ENCODE data around the gene TOR4A. TPM values are rescaled to one million over a fixed set of nuclear protein-coding genes. Genes with fewer than 3 reads are reported as not detected.

TOR4A gene
- total and polyA plus RNA-seq, 4 experiments from 2014 or later: 0.46 to 2.1 (median 1.4) TPM

- Mint-ChIP-seq H3K4me3 (no peak overlapping the region), H3K9me3 (no peaks in the 10 kb centered on the region), H3K27me3 (peaks cover 0 to 1% of the 10 kb centered on the region in 2 donors), H3K27ac (no peak overlapping the region), H3K36me3 (peaks cover 13 to 18% of the 10 kb centered on the region in 2 donors), H3K4me1 (peaks cover 9 to 33% (median 21%) of the 10 kb centered on the region in 4 donors)
- DNase-seq: no peak
- Histone ChIP-seq H3K36me3 (ENCODE audit: insufficient read depth, low read length) (peaks cover 5% of the 10 kb centered on the region), H3K4me1 (ENCODE audit: insufficient read depth, low read length) (peaks cover 22% of the 10 kb centered on the region), H3K27me3 (ENCODE audit: insufficient read depth, low read length) (no peaks in the 10 kb centered on the region), H3K4me3 (ENCODE audit: low read length in 2 of 2) (no peak overlapping the region), H3K27ac (ENCODE audit: low read depth, low read length) (no peak overlapping the region), H3K9me3 (ENCODE audit: control insufficient read depth in 1 of 2, low read length in 2 of 2) (no peaks in the 10 kb centered on the region)
- ChIA-PET POLR2A (ENCODE audit: partially characterized antibody) (interaction anchor here (0.6 to 2.0 kb wide), 3 partner anchors 33 to 821 kb away, joined by 3 to 7 read pairs (median 3); partner anchors contain the start of gene TUBB4B), CTCF (ENCODE audit: partially characterized antibody) (interaction anchor here (1.0 kb wide), 1 partner anchor 8 kb away, joined by 3 read pairs; no protein-coding TSS in a partner anchor)
- intact Hi-C loops (cut with micrococcal nuclease): no loop called here
These were observed 3.8 kb upstream of the TOR4A start for GRCh38 chr9:137273611-137274320.

DNA sequence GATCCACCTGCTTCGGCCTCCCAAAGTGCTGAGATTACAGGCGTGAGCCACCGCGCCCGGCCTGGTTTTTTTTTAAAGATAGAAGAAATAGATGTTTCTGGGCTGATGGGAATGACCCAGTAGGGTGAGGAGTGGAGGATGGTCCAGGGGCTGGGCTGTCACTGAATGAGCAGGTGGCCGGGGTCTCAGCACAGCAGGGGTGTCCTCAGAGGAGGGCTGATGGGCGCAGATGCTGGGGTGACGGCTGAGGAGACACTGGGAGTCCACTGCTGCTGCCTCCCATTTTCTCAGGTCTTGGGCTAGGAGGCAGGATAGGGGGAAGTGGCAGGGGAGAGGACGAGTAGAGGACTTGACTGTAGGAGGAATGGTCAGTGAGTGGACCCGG lies 2.3 kb upstream of the TOR4A start:
- Mint-ChIP-seq H3K4me1 (peaks cover 8 to 25% (median 17%) of the 10 kb centered on the region in 4 donors), H3K36me3 (peaks cover 5 to 7% of the 10 kb centered on the region in 2 donors), H3K9me3 (no peaks in the 10 kb centered on the region), H3K27ac (peak overlapping the region in 1 of 7 donors; percentile 27), H3K4me3 (peak overlapping the region in 1 of 8 donors; percentile 43), H3K27me3 (peaks cover 0 to 1% of the 10 kb centered on the region in 2 donors)
- Histone ChIP-seq H3K36me3 (ENCODE audit: insufficient read depth, low read length) (no peaks in the 10 kb centered on the region), H3K27ac (ENCODE audit: low read depth, low read length) (no peak overlapping the region), H3K27me3 (ENCODE audit: insufficient read depth, low read length) (no peaks in the 10 kb centered on the region), H3K4me1 (ENCODE audit: insufficient read depth, low read length) (peaks cover 22% of the 10 kb centered on the region), H3K9me3 (ENCODE audit: control insufficient read depth in 1 of 2, low read length in 2 of 2) (no peaks in the 10 kb centered on the region), H3K4me3 (ENCODE audit: low read length in 2 of 2) (no peak overlapping the region)
- intact Hi-C loops (cut with micrococcal nuclease): no loop called here
- ChIA-PET CTCF (ENCODE audit: partially characterized antibody) (no interaction called here), POLR2A (ENCODE audit: partially characterized antibody) (no interaction called here)
- no peak for DNase-seq

DNA sequence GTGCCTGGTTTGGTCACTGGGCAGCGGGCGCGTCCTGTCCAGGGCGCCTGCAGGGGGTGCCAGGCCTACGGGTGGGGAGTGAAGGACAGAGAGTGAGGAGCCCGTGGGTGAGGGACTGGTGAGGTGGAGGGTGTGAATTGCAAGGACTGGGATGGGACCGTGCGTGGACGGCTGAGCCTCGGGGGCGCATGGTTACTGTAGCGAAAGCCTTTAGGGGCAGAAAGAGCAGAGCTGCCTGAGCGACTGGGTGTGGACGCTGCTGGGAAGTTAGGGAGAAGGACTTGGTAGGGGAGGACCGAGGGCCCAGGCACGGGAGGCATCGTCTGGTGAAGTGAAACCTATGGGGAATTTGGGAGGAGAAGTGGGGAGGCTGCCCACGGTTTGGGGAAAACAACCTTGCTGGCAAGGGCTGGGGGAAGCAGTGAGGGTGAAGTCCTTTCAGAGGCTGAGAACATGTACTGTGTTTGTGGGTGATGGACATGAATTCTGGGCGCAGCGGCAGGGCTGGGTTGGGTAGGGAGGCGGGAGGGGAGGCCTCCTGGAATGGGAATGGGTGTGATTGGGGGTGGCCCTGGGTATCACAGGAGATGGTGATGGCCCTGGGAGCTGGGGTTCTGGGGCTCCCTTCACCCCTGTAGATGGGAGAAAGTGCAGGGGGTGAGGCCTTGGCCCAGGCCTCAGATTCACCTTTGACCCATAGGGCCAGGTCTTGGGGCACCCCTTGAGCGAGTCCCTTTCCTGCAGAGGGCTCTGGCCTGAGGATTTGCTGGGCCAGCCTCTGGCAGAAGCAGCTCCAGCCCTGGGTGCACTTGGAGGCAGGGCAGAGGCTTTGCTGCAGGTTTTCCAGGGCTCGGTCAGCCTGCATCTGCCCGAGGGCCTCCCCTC lies 1.7 kb upstream of the TOR4A start:
- H3K36me3 Mint-ChIP-seq: peaks cover 5 to 7% of the 10 kb centered on the region in 2 donors
- peak overlapping the region in 3 of 8 donors; percentile 43 to 71 (median 67) for H3K4me3 Mint-ChIP-seq
- intact Hi-C loops (cut with micrococcal nuclease): no loop called here
- H3K9me3 ChIP-seq (ENCODE audit: control insufficient read depth in 1 of 2, low read length in 2 of 2): no peaks in the 10 kb centered on the region
- H3K4me3 ChIP-seq (ENCODE audit: low read length in 2 of 2): no peak overlapping the region
- H3K27ac ChIP-seq (ENCODE audit: low read depth, low read length): no peak overlapping the region
- peaks cover 22% of the 10 kb centered on the region for H3K4me1 ChIP-seq (ENCODE audit: insufficient read depth, low read length)
- H3K27ac Mint-ChIP-seq: peak overlapping the region in 1 of 7 donors; percentile 25
- no peaks in the 10 kb centered on the region for H3K36me3 ChIP-seq (ENCODE audit: insufficient read depth, low read length)
- CTCF ChIA-PET (ENCODE audit: partially characterized antibody): no interaction called here
- no peak for DNase-seq
- peaks cover 0 to 1% of the 10 kb centered on the region in 2 donors for H3K27me3 Mint-ChIP-seq
- POLR2A ChIA-PET (ENCODE audit: partially characterized antibody): interaction anchor here (2.0 kb wide), 1 partner anchor 35 kb away, joined by 10 read pairs; the partner anchor contains the start of gene TUBB4B
- no peaks in the 10 kb centered on the region for H3K9me3 Mint-ChIP-seq
- H3K4me1 Mint-ChIP-seq: peaks cover 8 to 25% (median 17%) of the 10 kb centered on the region in 4 donors
- H3K27me3 ChIP-seq (ENCODE audit: insufficient read depth, low read length): no peaks in the 10 kb centered on the region

DNA sequence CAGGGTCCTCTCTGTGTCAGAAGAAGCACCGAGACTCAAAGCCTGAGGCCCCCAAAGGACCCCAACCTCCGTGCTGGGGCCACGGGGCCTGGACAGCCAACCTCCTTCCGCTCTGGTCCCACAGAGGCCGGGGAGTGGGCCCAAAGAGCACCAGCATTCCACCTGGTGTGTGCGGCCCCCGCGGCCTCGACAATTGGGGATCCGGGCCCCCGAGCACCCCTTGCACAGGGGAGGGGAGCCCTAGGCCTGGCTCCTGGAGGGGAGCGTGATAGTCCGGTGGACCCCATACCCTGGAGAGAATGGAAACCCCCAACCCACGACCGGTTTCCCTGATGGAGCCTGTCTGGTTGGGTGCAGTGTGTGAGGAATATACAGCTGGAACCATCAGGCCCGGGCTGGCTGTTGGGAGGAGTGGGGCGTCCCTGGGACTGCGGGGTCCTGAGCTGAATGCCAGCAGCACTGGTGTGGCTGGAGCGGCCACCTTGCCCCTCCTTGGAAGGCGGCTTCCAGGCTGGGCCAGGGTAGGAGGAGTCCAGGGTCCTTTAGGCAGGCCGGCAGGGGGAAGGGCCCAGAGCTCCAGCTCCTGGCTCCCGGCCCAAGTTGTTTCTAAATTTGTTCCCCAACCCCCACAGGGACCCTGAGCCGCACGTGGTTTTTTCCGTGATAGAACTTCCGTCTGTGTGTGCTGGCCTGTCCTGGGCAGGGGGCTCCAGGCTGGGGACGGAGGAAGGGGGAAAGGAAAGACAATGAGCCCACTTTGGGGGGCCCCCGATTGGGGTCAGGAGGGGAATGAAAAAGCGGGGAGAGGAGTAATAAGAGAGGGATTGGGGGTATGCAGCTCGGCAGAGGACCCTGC lies 825 bp upstream of the TOR4A start:
- no peaks in the 10 kb centered on the region for H3K27me3 ChIP-seq (ENCODE audit: insufficient read depth, low read length)
- no peaks in the 10 kb centered on the region for H3K36me3 ChIP-seq (ENCODE audit: insufficient read depth, low read length)
- ChIA-PET POLR2A (ENCODE audit: partially characterized antibody) (interaction anchor here (2.0 kb wide), 1 partner anchor 36 kb away, joined by 10 read pairs; the partner anchor contains the start of gene TUBB4B), CTCF (ENCODE audit: partially characterized antibody) (no interaction called here)
- H3K27ac ChIP-seq (ENCODE audit: low read depth, low read length): no peak overlapping the region
- H3K9me3 ChIP-seq (ENCODE audit: control insufficient read depth in 1 of 2, low read length in 2 of 2): no peaks in the 10 kb centered on the region
- intact Hi-C loops (cut with micrococcal nuclease): no loop called here
- H3K4me3 ChIP-seq (ENCODE audit: low read length in 2 of 2): peak overlapping the region in 1 of 2 donors; percentile 47
- peaks cover 0 to 5% of the 10 kb centered on the region in 2 donors for H3K36me3 Mint-ChIP-seq
- H3K27ac Mint-ChIP-seq: peak overlapping the region in 2 of 7 donors; percentile 13 to 36
- H3K4me3 Mint-ChIP-seq: peak overlapping the region in 2 of 8 donors; percentile 32 to 61
- peaks cover 0 to 1% of the 10 kb centered on the region in 2 donors for H3K27me3 Mint-ChIP-seq
- H3K4me1 ChIP-seq (ENCODE audit: insufficient read depth, low read length): peaks cover 13% of the 10 kb centered on the region
- DNase-seq: no peak
- H3K9me3 Mint-ChIP-seq: no peaks in the 10 kb centered on the region
- peaks cover 3 to 18% (median 10%) of the 10 kb centered on the region in 4 donors for H3K4me1 Mint-ChIP-seq

DNA sequence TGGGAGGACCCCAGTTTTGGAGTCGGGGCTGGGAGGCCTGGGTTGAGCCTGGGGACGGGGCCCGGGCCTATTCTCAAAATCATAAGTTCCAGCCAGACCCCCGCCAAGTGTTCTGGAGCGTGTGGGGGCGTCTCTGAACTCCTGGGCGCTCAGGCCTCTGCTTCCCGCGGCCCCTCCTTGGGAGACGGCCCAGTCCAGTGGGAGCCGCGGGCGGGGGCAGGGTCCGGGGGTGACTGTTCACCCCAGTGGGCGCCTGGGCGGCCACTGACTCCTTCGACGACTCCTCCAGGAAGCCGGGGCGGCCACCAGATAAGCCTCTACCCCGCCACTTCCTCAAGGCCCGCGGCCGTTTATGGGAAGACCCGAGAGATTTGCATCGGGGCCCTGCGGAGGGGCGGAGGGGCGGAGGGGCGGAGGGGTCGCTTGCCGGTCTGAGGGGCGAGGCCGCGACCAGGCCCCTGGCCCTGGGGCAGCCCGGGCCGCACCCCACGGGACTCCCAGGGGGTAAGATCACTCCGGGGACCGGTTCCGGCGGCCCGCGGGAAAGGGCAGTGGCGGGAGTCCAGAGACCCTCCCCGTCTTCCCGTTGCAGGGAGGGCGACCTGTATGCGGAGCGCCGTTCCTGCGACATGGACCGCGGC lies 655 bp downstream of the TOR4A start:
- Mint-ChIP-seq H3K9me3 (no peaks in the 10 kb centered on the region), H3K4me3 (peak overlapping the region; percentile 61 to 83 (median 80)), H3K36me3 (peaks cover 2 to 8% of the 10 kb centered on the region in 2 donors), H3K4me1 (peaks cover 5 to 22% (median 10%) of the 10 kb centered on the region in 4 donors), H3K27ac (peak overlapping the region in 2 of 7 donors; percentile 66 to 79), H3K27me3 (peaks cover 2 to 4% of the 10 kb centered on the region in 2 donors)
- DNase-seq: no peak
- Histone ChIP-seq H3K9me3 (ENCODE audit: control insufficient read depth in 1 of 2, low read length in 2 of 2) (no peaks in the 10 kb centered on the region), H3K27ac (ENCODE audit: low read depth, low read length) (peak overlapping the region; percentile 31), H3K27me3 (ENCODE audit: insufficient read depth, low read length) (no peaks in the 10 kb centered on the region), H3K4me1 (ENCODE audit: insufficient read depth, low read length) (peaks cover 11% of the 10 kb centered on the region), H3K4me3 (ENCODE audit: low read length in 2 of 2) (peak overlapping the region in 1 of 2 donors; percentile 47), H3K36me3 (ENCODE audit: insufficient read depth, low read length) (no peaks in the 10 kb centered on the region)
- intact Hi-C loops (cut with micrococcal nuclease): no loop called here
- POLR2A ChIA-PET (ENCODE audit: partially characterized antibody): interaction anchor here (0.8 to 2.0 kb wide), 2 partner anchors 24 to 37 kb away, joined by 3 to 10 read pairs; partner anchors contain the start of gene TUBB4B
- CTCF ChIA-PET (ENCODE audit: partially characterized antibody): no interaction called here
